Neutrophil (primary cell): Measurements from ENCODE around the gene RNF208.

Experiments used
- H3K27ac ChIP-seq: fragments of 200-600 bp; sonication (generic); 2 replicates; pipeline ENCODE4 v1.5.1; 2016; ENCODE audit warnings: mild to moderate bottlenecking, moderate library complexity
- H3K27me3 ChIP-seq: fragments of 200-600 bp; sonication (generic); 2 replicates; pipeline ENCODE4 v1.6.0; 2016; ENCODE audit warnings: mild to moderate bottlenecking
- H3K36me3 ChIP-seq: fragments of 200-600 bp; sonication (generic); 2 replicates; pipeline ENCODE4 v1.5.1; 2017
- H3K4me1 ChIP-seq, 2 experiments: fragments of 200-600 bp in 1 of 2; sonication (generic) in 1 of 2; 1 replicate in 1 of 2; 2 replicates in 1 of 2; pipeline versions ENCODE4 v1.5.1 to v1.6.1; 2013 to 2016; ENCODE audit warnings: low read depth in 1 of 2, low read length in 1 of 2, mild to moderate bottlenecking in 1 of 2, moderate library complexity in 1 of 2; ENCODE audit not compliant: control insufficient read depth in 1 of 2, insufficient read depth in 1 of 2
- H3K4me3 ChIP-seq, 2 experiments: fragments of 200-600 bp in 1 of 2; sonication (generic) in 1 of 2; 1 replicate in 1 of 2; 2 replicates in 1 of 2; pipeline ENCODE4 v1.5.1; 2013 to 2016; ENCODE audit warnings: low read depth in 1 of 2, low read length in 1 of 2, mild to moderate bottlenecking in 1 of 2, moderate library complexity in 1 of 2
- H3K9me3 ChIP-seq: fragments of 200-600 bp; sonication (generic); 2 replicates; pipeline ENCODE4 v1.5.1; 2016
- CTCF ChIP-seq: fragments of 200-600 bp; sonication (generic); IDR thresholded peaks from 2 replicates; pipeline ENCODE4 v1.5.1; 2016; ENCODE audit warnings: antibody characterized with exemption

Gene RNF208

GRCh38 chr9:137181680-137182079 is 40.4 kb downstream of the RNF208 start:
- H3K27ac ChIP-seq, result no peak overlapping the region
- H3K4me3 ChIP-seq, result no peak overlapping the region
- no peaks in the 10 kb centered on the region for H3K27me3 ChIP-seq
- no peaks in the 10 kb centered on the region for H3K9me3 ChIP-seq
- TF ChIP-seq CTCF, result no peak
- peaks cover 100% of the 10 kb centered on the region for H3K36me3 ChIP-seq
- peaks cover 3 to 4% of the 10 kb centered on the region in 2 experiments for H3K4me1 ChIP-seq

- no peaks in the 10 kb centered on the region for H3K9me3 ChIP-seq
- H3K4me3 ChIP-seq, result no peak overlapping the region
- no peak overlapping the region for H3K27ac ChIP-seq
- peaks cover 89% of the 10 kb centered on the region for H3K36me3 ChIP-seq
- no peaks in the 10 kb centered on the region for H3K4me1 ChIP-seq
- H3K27me3 ChIP-seq, result peaks cover 5% of the 10 kb centered on the region
- TF ChIP-seq CTCF, result no peak
These were observed 41.5 kb downstream of the RNF208 start for GRCh38 chr9:137180491-137180890.

- H3K27ac ChIP-seq, result no peak overlapping the region
- TF ChIP-seq CTCF, result no peak
- no peak overlapping the region for H3K4me3 ChIP-seq
- no peaks in the 10 kb centered on the region for H3K4me1 ChIP-seq
- no peaks in the 10 kb centered on the region for H3K9me3 ChIP-seq
- H3K36me3 ChIP-seq, result peaks cover 82% of the 10 kb centered on the region
- H3K27me3 ChIP-seq, result peaks cover 12% of the 10 kb centered on the region
These were observed 42.3 kb downstream of the RNF208 start for GRCh38 chr9:137179761-137180160.

GRCh38 chr9:137178939-137179630 is 43.0 kb downstream of the RNF208 start:
- no peak overlapping the region for H3K4me3 ChIP-seq
- H3K27me3 ChIP-seq, result peaks cover 19% of the 10 kb centered on the region
- peaks cover 75% of the 10 kb centered on the region for H3K36me3 ChIP-seq
- no peaks in the 10 kb centered on the region for H3K4me1 ChIP-seq
- H3K9me3 ChIP-seq, result no peaks in the 10 kb centered on the region
- no peak overlapping the region for H3K27ac ChIP-seq
- TF ChIP-seq CTCF, result no peak

GRCh38 chr9:137178201-137178938 is 43.7 kb downstream of the RNF208 start:
- H3K36me3 ChIP-seq, result peaks cover 68% of the 10 kb centered on the region
- no peak for TF ChIP-seq CTCF
- H3K27me3 ChIP-seq, result peaks cover 26% of the 10 kb centered on the region
- no peaks in the 10 kb centered on the region for H3K9me3 ChIP-seq
- no peak overlapping the region for H3K27ac ChIP-seq
- H3K4me3 ChIP-seq, result no peak overlapping the region
- no peaks in the 10 kb centered on the region for H3K4me1 ChIP-seq
